Myocyte (in vitro differentiated cells): ENCODE results near the gene IFITM1. TPM values are rescaled to one million over a fixed set of nuclear protein-coding genes. Genes with fewer than 3 reads are reported as not detected.
"Not testable (repeated sequence)": the region's sequence is repeated elsewhere in the genome, so short reads cannot be mapped to it uniquely, and the experiment has no call there.

Source experiments
- DNase-seq: peaks from one replicate; pipeline ENCODE4 v3.0.0-alpha.2; 2012; ENCODE audit warnings: low read depth
- total RNA-seq: library from RNA; depleted of rRNA; stranded (reverse); fragments of >200 nt; gene quantifications from 2 replicates; pipeline ENCODE4 v1.2.3, GENCODE V29; 2014

IFITM1 gene
- total RNA-seq, 1 donor from 2014 or later = 17.3 TPM

- DNase-seq = no peak
Measured at GRCh38 chr11:325796-326591, 12.2 kb downstream of the IFITM1 start.

- DNase-seq = no peak
Measured at GRCh38 chr11:326592-326841, 12.7 kb downstream of the IFITM1 start.

- peak; percentile 17 for DNase-seq
Measured at GRCh38 chr11:326842-327580, 13.2 kb downstream of the IFITM1 start.

GRCh38 chr11:327581-327923 is 13.7 kb downstream of the IFITM1 start:
- no peak for DNase-seq

GRCh38 chr11:328012-328411 is 14.2 kb downstream of the IFITM1 start:
- no peak for DNase-seq

GRCh38 chr11:328516-329100 is 14.8 kb downstream of the IFITM1 start:
- DNase-seq = not testable (repeated sequence)

- no peak for DNase-seq
Measured at GRCh38 chr11:329886-330253, 16.0 kb downstream of the IFITM1 start.

GRCh38 chr11:330307-330693 is 16.5 kb downstream of the IFITM1 start:
- DNase-seq = no peak

- no peak for DNase-seq
Measured at GRCh38 chr11:330694-331357, 17.0 kb downstream of the IFITM1 start.

- DNase-seq = no peak
Measured at GRCh38 chr11:331358-332060, 17.7 kb downstream of the IFITM1 start.

- DNase-seq = no peak
Measured at GRCh38 chr11:332651-333480, 19.0 kb downstream of the IFITM1 start.

- not testable (repeated sequence) for DNase-seq
Measured at GRCh38 chr11:333616-334263, 19.9 kb downstream of the IFITM1 start.

GRCh38 chr11:334264-334994 is 20.6 kb downstream of the IFITM1 start:
- no peak for DNase-seq

- peak; percentile 42 for DNase-seq
Measured at GRCh38 chr11:335779-336658, 22.2 kb downstream of the IFITM1 start.

GRCh38 chr11:336659-337198 is 22.9 kb downstream of the IFITM1 start:
- no peak for DNase-seq

GRCh38 chr11:337711-338110 is 23.9 kb downstream of the IFITM1 start:
- DNase-seq = no peak

GRCh38 chr11:339963-340362 is 26.1 kb downstream of the IFITM1 start:
- no peak for DNase-seq
